Measurements from ENCODE around the gene GRPEL1.

Gene GRPEL1

GRCh38 chr4:7061815-7062214, 6.0 kb downstream of the GRPEL1 start:
- no peak for DNase-seq

- no peak for DNase-seq
These were observed 7.3 kb downstream of the GRPEL1 start for GRCh38 chr4:7060346-7061150.

GRCh38 chr4:7059662-7060061, 8.2 kb downstream of the GRPEL1 start:
- DNase-seq = no peak

GRCh38 chr4:7058792-7059191, 9.1 kb downstream of the GRPEL1 start:
- DNase-seq = no peak

GRCh38 chr4:7055990-7056325, 11.9 kb downstream of the GRPEL1 start:
- no peak for DNase-seq

GRCh38 chr4:7055111-7055989, 12.5 kb downstream of the GRPEL1 start:
- no peak for DNase-seq

- DNase-seq = no peak
These were observed 13.6 kb downstream of the GRPEL1 start for GRCh38 chr4:7054106-7054880.

- no peak for DNase-seq
These were observed 14.7 kb downstream of the GRPEL1 start for GRCh38 chr4:7052923-7053715.

- no peak for DNase-seq
These were observed 15.6 kb downstream of the GRPEL1 start for GRCh38 chr4:7052313-7052712.

- DNase-seq = no peak
These were observed 16.0 kb downstream of the GRPEL1 start for GRCh38 chr4:7051905-7052304.

GRCh38 chr4:7051144-7051495, 16.7 kb downstream of the GRPEL1 start:
- no peak for DNase-seq

- DNase-seq = no peak
These were observed 17.3 kb downstream of the GRPEL1 start for GRCh38 chr4:7050481-7051143.

- no peak for DNase-seq
These were observed 18.1 kb downstream of the GRPEL1 start for GRCh38 chr4:7049739-7050138.

GRCh38 chr4:7049295-7049694, 18.6 kb downstream of the GRPEL1 start:
- DNase-seq = no peak

- DNase-seq = no peak
These were observed 19.2 kb downstream of the GRPEL1 start for GRCh38 chr4:7048642-7049041.

GRCh38 chr4:7046971-7047370, 20.9 kb downstream of the GRPEL1 start:
- DNase-seq = no peak

- no peak for DNase-seq
These were observed 21.6 kb downstream of the GRPEL1 start for GRCh38 chr4:7045961-7046921.

GRCh38 chr4:7045553-7045952, 22.3 kb downstream of the GRPEL1 start:
- no peak for DNase-seq

GRCh38 chr4:7044137-7044930, 23.5 kb downstream of the GRPEL1 start:
- no peak for DNase-seq
